ENCODE data around the gene TRAF3IP3. TPM values are rescaled to one million over a fixed set of nuclear protein-coding genes. Genes with fewer than 3 reads are reported as not detected.

The TRAF3IP3 gene
- total RNA-seq, 1 experiment from 2014 or later = 0.34 TPM

DNA sequence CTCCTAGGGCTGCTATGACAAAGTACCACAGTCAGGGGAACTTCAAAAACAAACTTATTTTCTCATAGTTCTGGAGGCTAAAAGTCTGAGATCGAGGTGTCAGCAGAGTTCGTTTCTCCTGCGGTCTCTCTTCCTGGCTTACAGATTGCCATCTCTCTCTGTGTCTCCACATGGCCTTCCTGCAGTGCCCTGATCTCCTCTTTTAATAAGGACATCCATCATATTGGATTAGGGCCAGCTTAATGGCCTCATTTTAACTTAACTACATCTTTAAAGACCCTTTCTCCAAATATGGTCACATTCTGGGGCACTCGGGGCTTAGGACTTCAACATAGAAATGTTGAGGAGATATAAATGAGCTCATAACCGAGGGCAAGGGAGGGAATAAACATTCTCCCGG, 16.3 kb downstream of the TRAF3IP3 start:
- ATAC-seq (no peak), DNase-seq (ENCODE audit: low read depth, low spot score) (no peak)
- no peak overlapping the region for H3K4me2 ChIP-seq (ENCODE audit: low read length)
- TF ChIP-seq, protein P1, sequence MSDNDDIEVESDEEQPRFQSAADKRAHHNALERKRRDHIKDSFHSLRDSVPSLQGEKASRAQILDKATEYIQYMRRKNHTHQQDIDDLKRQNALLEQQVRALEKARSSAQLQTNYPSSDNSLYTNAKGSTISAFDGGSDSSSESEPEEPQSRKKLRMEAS (IDR thresholded peaks at IDR 0.05) = no peak
- no peak for TF ChIP-seq CEBPB (IDR thresholded peaks at IDR 0.05; ENCODE audit: low read depth)
- TF ChIP-seq TCF7L2 (IDR thresholded peaks at IDR 0.05; ENCODE audit: borderline replicate concordance, extremely low read depth, insufficient read depth, insufficient read length) = no peak
- TF ChIP-seq ZNF274 (IDR thresholded peaks at IDR 0.05; ENCODE audit: low read depth, low read length) = no peak
- TF ChIP-seq RAD21 (IDR thresholded peaks at IDR 0.05; ENCODE audit: low read depth) = no peak
- TF ChIP-seq POLR2A (IDR thresholded peaks at IDR 0.05; ENCODE audit: borderline replicate concordance, extremely low read depth, insufficient read depth, insufficient read length) = no peak
- no peak for TF ChIP-seq JUND (IDR thresholded peaks at IDR 0.05)
- TF ChIP-seq YY1 (IDR thresholded peaks at IDR 0.05; ENCODE audit: extremely low read depth, insufficient replicate concordance, low read depth, low read length) = no peak
- H3K9ac ChIP-seq (ENCODE audit: low read length) = no peak overlapping the region
- H3K9me3 ChIP-seq (ENCODE audit: control insufficient read depth in 1 of 2, insufficient read depth in 1 of 2, low read depth in 1 of 2, low read length in 2 of 2) = no peaks in the 10 kb centered on the region; a peak in 1 of 4 replicates
- no peak overlapping the region for H2AFZ ChIP-seq (ENCODE audit: low read depth, low read length, poor library complexity, severe bottlenecking)
- H3K79me2 ChIP-seq (ENCODE audit: insufficient read depth, low read length) = no peaks in the 10 kb centered on the region
- no peak overlapping the region for H3K27ac ChIP-seq (ENCODE audit: low read depth, low read length)
- intact Hi-C loops (cut with micrococcal nuclease) = no loop called here
- H3K9me2 ChIP-seq (ENCODE audit: insufficient read depth) = no peaks in the 10 kb centered on the region
- no peaks in the 10 kb centered on the region for H3K27me3 ChIP-seq (ENCODE audit: insufficient read depth, low read length)
- no peak overlapping the region for H3K4me3 ChIP-seq (replicated peaks in 1 of 2; ENCODE audit: low read depth in 1 of 2, low read length in 2 of 2)
- POLR2A ChIA-PET = no interaction called here
- RAD21 ChIA-PET (ENCODE audit: low non-redundant PET in 1 of 2, low total read pairs in 2 of 2, uncharacterized antibody in 2 of 2, unreplicated experiment in 2 of 2) = no interaction called here
- no TSS peak for BruUV-seq (replicated peaks)
- no peaks in the 10 kb centered on the region for H4K20me1 ChIP-seq (ENCODE audit: insufficient read depth)
- CTCF ChIA-PET = no interaction called here
- no peaks in the 10 kb centered on the region for H3K36me3 ChIP-seq (ENCODE audit: control insufficient read depth in 1 of 2, insufficient read depth in 2 of 2, low read length in 2 of 2)
- H3K4me1 ChIP-seq (ENCODE audit: control insufficient read depth in 1 of 2, insufficient read depth in 2 of 2, low read length in 2 of 2) = no peaks in the 10 kb centered on the region

DNA sequence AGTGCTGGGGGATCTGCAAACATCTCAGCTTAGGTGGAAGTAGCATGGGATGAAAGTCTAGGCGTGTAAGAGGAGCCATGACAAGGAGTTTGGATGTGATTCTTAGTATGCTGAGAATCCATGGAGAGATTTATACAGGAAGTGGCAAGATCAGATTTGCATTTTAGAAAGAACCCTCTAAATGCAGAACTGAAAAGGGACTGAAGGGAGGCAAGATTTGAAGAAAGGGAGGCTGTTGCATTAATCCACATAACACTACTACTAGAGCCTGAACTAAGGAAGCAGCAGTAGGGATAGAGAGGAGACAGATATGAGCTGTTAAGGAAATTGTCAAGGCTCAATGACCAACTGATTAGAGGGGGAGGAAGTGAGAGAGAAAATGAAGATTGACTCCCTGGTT, 18.7 kb downstream of the TRAF3IP3 start:
- DNase-seq (ENCODE audit: low read depth, low spot score) = no peak
- Histone ChIP-seq H3K4me1 (ENCODE audit: control insufficient read depth in 1 of 2, insufficient read depth in 2 of 2, low read length in 2 of 2) (no peaks in the 10 kb centered on the region), H3K79me2 (ENCODE audit: insufficient read depth, low read length) (no peaks in the 10 kb centered on the region), H3K4me3 (replicated peaks in 1 of 2; ENCODE audit: low read depth in 1 of 2, low read length in 2 of 2) (no peak overlapping the region), H2AFZ (ENCODE audit: low read depth, low read length, poor library complexity, severe bottlenecking) (no peak overlapping the region), H3K9ac (ENCODE audit: low read length) (no peak overlapping the region), H4K20me1 (ENCODE audit: insufficient read depth) (no peaks in the 10 kb centered on the region), H3K9me2 (ENCODE audit: insufficient read depth) (no peaks in the 10 kb centered on the region), H3K27me3 (ENCODE audit: insufficient read depth, low read length) (no peaks in the 10 kb centered on the region), H3K36me3 (ENCODE audit: control insufficient read depth in 1 of 2, insufficient read depth in 2 of 2, low read length in 2 of 2) (no peaks in the 10 kb centered on the region), H3K27ac (ENCODE audit: low read depth, low read length) (no peak overlapping the region), H3K4me2 (ENCODE audit: low read length) (no peak overlapping the region), H3K9me3 (ENCODE audit: control insufficient read depth in 1 of 2, insufficient read depth in 1 of 2, low read depth in 1 of 2, low read length in 2 of 2) (no peaks in the 10 kb centered on the region; a peak in 1 of 4 replicates)
- ATAC-seq = no peak
- ChIA-PET CTCF (interaction anchor here (1.5 kb wide), 1 partner anchor 27 kb away, joined by 4 read pairs; no protein-coding TSS in a partner anchor), RAD21 (ENCODE audit: low non-redundant PET in 1 of 2, low total read pairs in 2 of 2, uncharacterized antibody in 2 of 2, unreplicated experiment in 2 of 2) (no interaction called here), POLR2A (no interaction called here)
- BruUV-seq (replicated peaks) = no TSS peak
- intact Hi-C loops (cut with micrococcal nuclease) = no loop called here
- TF ChIP-seq CEBPB (IDR thresholded peaks at IDR 0.05; ENCODE audit: low read depth) (no peak), ELF1 (IDR thresholded peaks at IDR 0.05; ENCODE audit: borderline replicate concordance, low read depth) (no peak), TCF7L2 (IDR thresholded peaks at IDR 0.05; ENCODE audit: borderline replicate concordance, extremely low read depth, insufficient read depth, insufficient read length) (no peak), ZNF274 (IDR thresholded peaks at IDR 0.05; ENCODE audit: low read depth, low read length) (no peak), SP1 (IDR thresholded peaks at IDR 0.05; ENCODE audit: low read depth) (no peak), SRF (IDR thresholded peaks at IDR 0.05; ENCODE audit: low read depth) (no peak), FOSL1 (IDR thresholded peaks at IDR 0.05; ENCODE audit: low read depth) (no peak), RAD21 (IDR thresholded peaks at IDR 0.05; ENCODE audit: low read depth) (no peak), POLR2AphosphoS5 (IDR thresholded peaks at IDR 0.05; ENCODE audit: low read depth, low read length) (no peak)
- TF ChIP-seq, protein P2, sequence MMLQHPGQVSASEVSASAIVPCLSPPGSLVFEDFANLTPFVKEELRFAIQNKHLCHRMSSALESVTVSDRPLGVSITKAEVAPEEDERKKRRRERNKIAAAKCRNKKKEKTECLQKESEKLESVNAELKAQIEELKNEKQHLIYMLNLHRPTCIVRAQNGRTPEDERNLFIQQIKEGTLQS (IDR thresholded peaks at IDR 0.05) = no peak
